GM18861 (cell line): ENCODE results near the gene PCLO.

Experiments
- ATAC-seq: cut with Tn5 transposase; IDR thresholded peaks from one replicate; pipeline ENCODE4 v1.9.1; 2021; ENCODE audit not compliant: unreplicated experiment

Gene PCLO

DNA sequence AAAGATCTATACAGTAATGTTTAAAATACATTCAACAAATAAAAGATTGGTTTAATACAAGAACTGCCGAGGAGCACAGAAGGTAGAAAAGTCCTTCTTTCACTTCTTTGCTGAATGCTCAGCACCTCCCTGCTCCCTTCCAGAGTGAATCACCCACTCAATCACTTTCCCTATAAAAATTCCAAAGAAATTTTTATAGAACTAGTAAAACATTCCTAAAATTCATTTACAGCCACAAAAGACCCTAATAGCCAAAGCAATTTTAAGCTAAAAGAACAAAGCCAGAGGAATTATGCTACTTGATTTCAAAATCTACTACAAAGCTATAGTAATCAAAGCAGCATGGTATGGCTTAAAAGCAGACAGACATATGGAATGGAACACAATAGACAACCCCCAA, 320.9 kb downstream of the PCLO start:
- ATAC-seq = no peak

- ATAC-seq = no peak
Measured at GRCh38 chr7:82840061-82840460, 322.6 kb downstream of the PCLO start.

- no peak for ATAC-seq
Measured at GRCh38 chr7:82839555-82839954, 323.1 kb downstream of the PCLO start.

GRCh38 chr7:82839063-82839462, 323.6 kb downstream of the PCLO start:
- ATAC-seq = no peak

- ATAC-seq = no peak
Measured at GRCh38 chr7:82838314-82838713, 324.4 kb downstream of the PCLO start.

DNA sequence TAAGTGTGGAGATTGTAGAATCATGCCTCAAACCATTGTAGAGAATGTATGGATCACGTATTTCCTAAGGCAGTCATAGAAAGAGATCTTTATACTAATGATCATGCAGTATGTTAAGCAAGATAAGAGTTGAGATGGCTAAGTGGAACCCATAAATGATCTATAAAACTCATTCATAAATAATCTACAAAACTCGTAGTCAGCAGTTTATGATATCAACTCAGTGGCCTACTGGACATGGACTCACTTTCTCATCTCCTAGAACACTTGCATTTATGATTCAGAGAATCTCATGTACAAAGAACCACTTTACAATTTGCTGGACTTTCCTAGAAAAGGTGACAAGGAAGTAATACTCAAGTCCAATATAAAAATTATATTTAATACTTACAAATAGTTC, 339.6 kb downstream of the PCLO start:
- ATAC-seq = no peak

DNA sequence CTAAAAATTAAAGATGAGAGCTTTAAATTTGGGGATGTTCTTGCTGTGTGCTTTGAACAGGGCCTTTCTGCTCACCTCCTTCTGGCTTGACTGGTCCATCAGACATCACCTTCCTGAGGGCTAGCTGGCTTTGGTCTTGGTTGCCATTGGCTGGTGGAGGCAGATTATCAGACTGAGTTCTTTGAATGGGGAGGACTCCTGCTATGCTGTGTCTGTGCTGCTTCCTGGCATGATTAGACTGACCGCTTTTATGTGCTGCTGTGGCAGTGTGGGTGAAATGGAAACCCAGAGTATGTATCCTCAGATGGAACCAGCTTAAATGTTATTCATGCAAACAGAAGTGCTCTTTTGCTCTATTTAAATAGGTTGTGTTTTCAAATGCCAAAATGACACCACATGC, 341.6 kb downstream of the PCLO start:
- no peak for ATAC-seq

- no peak for ATAC-seq
Measured at GRCh38 chr7:82818171-82818570, 344.5 kb downstream of the PCLO start.

- ATAC-seq = no peak
Measured at GRCh38 chr7:82816272-82816671, 346.4 kb downstream of the PCLO start.

GRCh38 chr7:82810558-82811259, 352.0 kb downstream of the PCLO start:
- ATAC-seq = peak; percentile 81

DNA sequence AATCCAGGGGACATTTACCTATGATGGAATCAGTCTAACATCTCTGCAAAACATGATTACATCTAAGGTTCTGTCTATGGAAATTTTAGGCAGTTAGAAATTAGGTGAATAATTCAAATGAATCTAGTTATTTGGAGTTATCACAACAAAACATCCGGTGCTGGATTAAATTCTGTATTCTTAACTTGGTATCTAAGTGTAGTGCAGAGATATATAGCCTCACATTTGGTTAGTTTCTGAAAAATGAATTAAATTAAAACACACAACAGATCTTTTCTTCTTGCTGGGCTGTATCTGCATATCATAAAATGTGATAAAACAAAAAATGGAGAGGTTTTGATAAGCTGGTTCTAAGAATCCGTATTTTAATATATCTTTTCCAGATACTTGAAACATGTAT, 354.1 kb downstream of the PCLO start:
- ATAC-seq = no peak

GRCh38 chr7:82805527-82805960, 357.1 kb downstream of the PCLO start:
- no peak for ATAC-seq

DNA sequence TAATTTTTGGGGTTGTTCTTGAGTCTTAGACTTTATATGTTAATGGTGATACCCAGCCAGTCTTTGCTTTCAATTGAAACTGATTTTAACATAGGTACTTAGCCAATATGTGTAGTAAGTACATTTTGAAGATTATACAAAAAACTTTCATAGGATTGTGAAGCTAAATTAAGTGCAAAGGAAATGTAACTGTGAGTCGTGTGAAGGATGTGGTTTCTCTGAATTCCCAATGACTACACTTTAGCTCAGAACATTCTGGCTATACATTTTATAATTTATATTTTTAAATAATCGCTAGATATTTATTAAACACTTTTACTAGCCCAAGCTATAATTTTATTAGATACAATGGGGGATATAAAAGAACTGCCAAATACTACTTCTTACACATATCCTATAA, 359.3 kb downstream of the PCLO start:
- ATAC-seq = no peak

GRCh38 chr7:82789883-82790609, 372.6 kb downstream of the PCLO start:
- no peak for ATAC-seq

DNA sequence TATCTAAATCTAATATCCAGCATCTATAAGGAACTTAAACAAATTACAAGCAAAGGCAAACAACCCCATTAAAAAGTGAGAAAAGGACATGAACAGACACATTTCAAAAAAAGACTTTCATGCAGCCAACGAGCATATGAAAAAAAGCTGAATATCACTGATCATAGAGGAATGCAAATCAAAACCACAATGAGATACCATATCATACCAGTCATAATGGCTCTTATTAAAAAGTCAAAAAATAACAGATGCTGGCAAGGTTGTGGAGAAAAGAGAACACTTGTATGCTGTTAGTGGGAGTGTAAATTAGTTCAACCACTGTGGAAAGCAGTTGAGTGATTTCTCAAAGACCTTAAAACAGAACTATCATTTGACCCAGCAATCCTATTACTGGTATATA, 384.7 kb downstream of the PCLO start:
- no peak for ATAC-seq

GRCh38 chr7:82762880-82763279, 399.8 kb downstream of the PCLO start:
- ATAC-seq = no peak

DNA sequence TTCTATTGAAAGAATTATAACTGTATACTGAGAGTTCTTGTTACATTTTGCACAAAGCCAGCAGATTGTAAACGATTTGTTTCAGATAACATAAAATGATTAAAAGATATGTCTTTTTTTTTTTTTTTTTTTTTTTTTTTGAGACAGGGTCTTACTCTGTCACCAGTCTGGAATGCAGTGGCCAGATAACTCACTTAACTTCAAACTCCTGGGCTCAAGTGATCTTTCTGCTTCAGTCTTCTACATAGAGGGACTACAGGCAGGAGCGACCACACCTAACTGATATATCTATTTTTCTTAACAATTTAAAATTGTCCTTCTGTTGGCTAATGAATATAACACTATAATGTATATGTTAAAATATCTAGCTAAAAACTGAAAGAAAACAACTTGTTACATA, 401.9 kb downstream of the PCLO start:
- no peak for ATAC-seq

- ATAC-seq = no peak
Measured at GRCh38 chr7:82760074-82760473, 402.6 kb downstream of the PCLO start.

DNA sequence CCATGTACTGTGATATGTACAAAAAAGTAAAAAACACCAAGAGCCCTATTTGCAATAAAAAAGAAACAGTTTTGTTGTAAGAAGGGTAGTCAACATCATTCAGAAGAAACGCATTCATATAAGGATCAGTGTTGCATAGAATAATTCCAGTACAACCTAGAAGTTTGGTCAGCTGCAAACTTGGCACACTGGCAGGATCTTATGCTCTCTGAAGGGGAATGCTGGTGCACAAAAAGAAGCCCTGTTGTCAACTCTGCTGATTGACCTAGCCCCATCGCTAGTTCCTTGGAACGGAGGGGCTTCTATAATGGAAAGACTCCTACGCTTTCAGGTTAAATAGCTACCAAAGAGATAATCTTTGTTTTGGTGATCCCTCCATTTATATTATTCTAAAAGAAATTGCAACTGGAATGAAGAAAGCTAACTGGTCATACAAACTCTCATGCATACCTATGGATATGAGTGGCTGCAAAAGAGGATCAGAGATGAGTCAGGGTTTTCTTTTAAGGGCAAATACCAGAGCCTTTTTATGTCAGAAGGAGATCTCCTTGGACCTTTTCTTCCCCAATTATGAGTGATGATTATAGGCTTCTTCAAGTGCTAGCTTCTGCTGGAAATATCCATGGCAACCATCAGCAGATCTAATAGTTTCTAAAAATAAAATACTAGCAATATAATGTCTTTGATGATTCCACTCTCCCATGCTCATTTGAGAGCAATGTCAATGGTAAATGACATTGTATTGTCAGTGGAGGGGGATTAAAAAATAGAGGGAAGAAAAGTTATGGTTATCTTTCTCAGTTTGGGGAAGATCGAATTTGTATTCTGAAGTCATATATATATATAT, 406.8 kb downstream of the PCLO start:
- ATAC-seq = no peak

DNA sequence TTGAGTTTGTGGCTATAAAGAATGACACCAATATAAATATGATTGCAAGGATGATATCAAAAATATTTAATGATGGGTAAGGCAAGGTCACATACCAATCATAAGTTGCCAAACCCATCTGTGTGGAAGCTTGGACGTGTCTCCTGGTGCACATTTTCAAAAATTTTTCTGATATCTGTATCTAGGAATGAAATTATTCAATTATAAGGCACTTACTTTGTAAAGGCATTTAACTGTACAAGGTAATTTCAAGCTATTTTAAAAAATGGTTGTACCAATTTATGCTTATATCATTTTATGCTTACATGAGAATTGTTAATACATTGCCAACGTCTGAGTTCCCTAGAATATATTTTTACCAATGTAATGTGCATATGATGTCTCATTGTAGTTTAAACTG, 412.7 kb downstream of the PCLO start:
- ATAC-seq = no peak

- no peak for ATAC-seq
Measured at GRCh38 chr7:82745820-82746219, 416.9 kb downstream of the PCLO start.

- no peak for ATAC-seq
Measured at GRCh38 chr7:82745117-82745516, 417.6 kb downstream of the PCLO start.
